ENCODE data around the gene PDK1.

Gene PDK1

GRCh38 chr2:172555522-172556283 lies at the start of gene PDK1:
TSS of gene PDK1 (plus strand) at chr2:172556090. CDS start at chr2:172556151, 61 bp downstream.
- H3K4me3 ChIP-seq (ENCODE audit: low read length), result peak within 1 kb of the TSS; percentile 93
- no peaks in the 10 kb centered on the region for H3K27me3 ChIP-seq (replicated peaks; ENCODE audit: control insufficient read depth, insufficient read depth, low read length)
- peak; percentile 98 for DNase-seq (ENCODE audit: low read depth)
- peaks cover 42% of the 10 kb centered on the region for H3K4me1 ChIP-seq (ENCODE audit: control insufficient read depth, insufficient read depth, low read length)
- peaks cover 4% of the 10 kb centered on the region for H3K36me3 ChIP-seq (ENCODE audit: control insufficient read depth, insufficient read depth, low read length, severe bottlenecking)
- no peaks in the 10 kb centered on the region for H3K9me3 ChIP-seq (ENCODE audit: control insufficient read depth, low read length)
- H3K9ac ChIP-seq (ENCODE audit: low read length), result peak within 1 kb of the TSS; percentile 91

- peaks cover 16% of the 10 kb centered on the region for H3K9me3 ChIP-seq (ENCODE audit: control insufficient read depth, low read length)
- no peak overlapping the region for H3K4me3 ChIP-seq (ENCODE audit: low read length)
- no peaks in the 10 kb centered on the region for H3K27me3 ChIP-seq (replicated peaks; ENCODE audit: control insufficient read depth, insufficient read depth, low read length)
- H3K4me1 ChIP-seq (ENCODE audit: control insufficient read depth, insufficient read depth, low read length), result no peaks in the 10 kb centered on the region
- DNase-seq (ENCODE audit: low read depth), result no peak
- H3K36me3 ChIP-seq (ENCODE audit: control insufficient read depth, insufficient read depth, low read length, severe bottlenecking), result peaks cover 8% of the 10 kb centered on the region
- H3K9ac ChIP-seq (ENCODE audit: low read length), result no peak overlapping the region
Measured at GRCh38 chr2:172507199-172507598, 48.7 kb upstream of the PDK1 start.

- no peak for DNase-seq (ENCODE audit: low read depth)
- H3K9me3 ChIP-seq (ENCODE audit: control insufficient read depth, low read length), result peaks cover 22% of the 10 kb centered on the region
- no peaks in the 10 kb centered on the region for H3K27me3 ChIP-seq (replicated peaks; ENCODE audit: control insufficient read depth, insufficient read depth, low read length)
- H3K36me3 ChIP-seq (ENCODE audit: control insufficient read depth, insufficient read depth, low read length, severe bottlenecking), result no peaks in the 10 kb centered on the region
- H3K4me3 ChIP-seq (ENCODE audit: low read length), result no peak overlapping the region
- H3K4me1 ChIP-seq (ENCODE audit: control insufficient read depth, insufficient read depth, low read length), result no peaks in the 10 kb centered on the region
- no peak overlapping the region for H3K9ac ChIP-seq (ENCODE audit: low read length)
Measured at GRCh38 chr2:172510088-172510487, 45.8 kb upstream of the PDK1 start.

GRCh38 chr2:172510548-172510947 lies 45.3 kb upstream of the PDK1 start:
- H3K4me1 ChIP-seq (ENCODE audit: control insufficient read depth, insufficient read depth, low read length), result no peaks in the 10 kb centered on the region
- H3K27me3 ChIP-seq (replicated peaks; ENCODE audit: control insufficient read depth, insufficient read depth, low read length), result no peaks in the 10 kb centered on the region
- no peak for DNase-seq (ENCODE audit: low read depth)
- H3K9me3 ChIP-seq (ENCODE audit: control insufficient read depth, low read length), result peaks cover 22% of the 10 kb centered on the region
- no peaks in the 10 kb centered on the region for H3K36me3 ChIP-seq (ENCODE audit: control insufficient read depth, insufficient read depth, low read length, severe bottlenecking)
- no peak overlapping the region for H3K4me3 ChIP-seq (ENCODE audit: low read length)
- no peak overlapping the region for H3K9ac ChIP-seq (ENCODE audit: low read length)

- Histone ChIP-seq H3K9me3 (ENCODE audit: control insufficient read depth, low read length) (peaks cover 22% of the 10 kb centered on the region), H3K36me3 (ENCODE audit: control insufficient read depth, insufficient read depth, low read length, severe bottlenecking) (no peaks in the 10 kb centered on the region), H3K9ac (ENCODE audit: low read length) (no peak overlapping the region), H3K4me1 (ENCODE audit: control insufficient read depth, insufficient read depth, low read length) (no peaks in the 10 kb centered on the region), H3K27me3 (replicated peaks; ENCODE audit: control insufficient read depth, insufficient read depth, low read length) (no peaks in the 10 kb centered on the region), H3K4me3 (ENCODE audit: low read length) (no peak overlapping the region)
- DNase-seq (ENCODE audit: low read depth), result no peak
Measured at GRCh38 chr2:172512810-172513523, 42.9 kb upstream of the PDK1 start.

- Histone ChIP-seq H3K36me3 (ENCODE audit: control insufficient read depth, insufficient read depth, low read length, severe bottlenecking) (no peaks in the 10 kb centered on the region), H3K27me3 (replicated peaks; ENCODE audit: control insufficient read depth, insufficient read depth, low read length) (no peaks in the 10 kb centered on the region), H3K9ac (ENCODE audit: low read length) (no peak overlapping the region), H3K4me1 (ENCODE audit: control insufficient read depth, insufficient read depth, low read length) (no peaks in the 10 kb centered on the region), H3K9me3 (ENCODE audit: control insufficient read depth, low read length) (peaks cover 22% of the 10 kb centered on the region), H3K4me3 (ENCODE audit: low read length) (no peak overlapping the region)
- no peak for DNase-seq (ENCODE audit: low read depth)
Measured at GRCh38 chr2:172513524-172513900, 42.4 kb upstream of the PDK1 start.

- Histone ChIP-seq H3K36me3 (ENCODE audit: control insufficient read depth, insufficient read depth, low read length, severe bottlenecking) (no peaks in the 10 kb centered on the region), H3K9me3 (ENCODE audit: control insufficient read depth, low read length) (peaks cover 22% of the 10 kb centered on the region), H3K4me3 (ENCODE audit: low read length) (no peak overlapping the region)
Measured at GRCh38 chr2:172513935-172514586, 41.8 kb upstream of the PDK1 start.

GRCh38 chr2:172516299-172516698 lies 39.6 kb upstream of the PDK1 start:
- H3K4me3 ChIP-seq (ENCODE audit: low read length), result no peak overlapping the region
- no peaks in the 10 kb centered on the region for H3K27me3 ChIP-seq (replicated peaks; ENCODE audit: control insufficient read depth, insufficient read depth, low read length)
- H3K9me3 ChIP-seq (ENCODE audit: control insufficient read depth, low read length), result peaks cover 15% of the 10 kb centered on the region
- DNase-seq (ENCODE audit: low read depth), result peak; percentile 63
- no peaks in the 10 kb centered on the region for H3K36me3 ChIP-seq (ENCODE audit: control insufficient read depth, insufficient read depth, low read length, severe bottlenecking)
- H3K9ac ChIP-seq (ENCODE audit: low read length), result no peak overlapping the region
- H3K4me1 ChIP-seq (ENCODE audit: control insufficient read depth, insufficient read depth, low read length), result no peaks in the 10 kb centered on the region

More at GRCh38 chr2:172513935-172514586, 41.8 kb upstream of the PDK1 start:
- DNase-seq (ENCODE audit: low read depth), result no peak
- no peaks in the 10 kb centered on the region for H3K27me3 ChIP-seq (replicated peaks; ENCODE audit: control insufficient read depth, insufficient read depth, low read length)
- no peaks in the 10 kb centered on the region for H3K4me1 ChIP-seq (ENCODE audit: control insufficient read depth, insufficient read depth, low read length)
- H3K9ac ChIP-seq (ENCODE audit: low read length), result no peak overlapping the region

- DNase-seq (ENCODE audit: low read depth), result no peak
- H3K4me1 ChIP-seq (ENCODE audit: control insufficient read depth, insufficient read depth, low read length), result no peaks in the 10 kb centered on the region
- H3K9ac ChIP-seq (ENCODE audit: low read length), result no peak overlapping the region
- no peaks in the 10 kb centered on the region for H3K9me3 ChIP-seq (ENCODE audit: control insufficient read depth, low read length)
- H3K4me3 ChIP-seq (ENCODE audit: low read length), result no peak overlapping the region
- H3K27me3 ChIP-seq (replicated peaks; ENCODE audit: control insufficient read depth, insufficient read depth, low read length), result no peaks in the 10 kb centered on the region
- no peaks in the 10 kb centered on the region for H3K36me3 ChIP-seq (ENCODE audit: control insufficient read depth, insufficient read depth, low read length, severe bottlenecking)
Measured at GRCh38 chr2:172518995-172519394, 36.9 kb upstream of the PDK1 start.

- H3K27me3 ChIP-seq (replicated peaks; ENCODE audit: control insufficient read depth, insufficient read depth, low read length), result no peaks in the 10 kb centered on the region
- DNase-seq (ENCODE audit: low read depth), result no peak
- H3K4me3 ChIP-seq (ENCODE audit: low read length), result no peak overlapping the region
- no peak overlapping the region for H3K9ac ChIP-seq (ENCODE audit: low read length)
- H3K4me1 ChIP-seq (ENCODE audit: control insufficient read depth, insufficient read depth, low read length), result no peaks in the 10 kb centered on the region
- no peaks in the 10 kb centered on the region for H3K36me3 ChIP-seq (ENCODE audit: control insufficient read depth, insufficient read depth, low read length, severe bottlenecking)
- peaks cover 12% of the 10 kb centered on the region for H3K9me3 ChIP-seq (ENCODE audit: control insufficient read depth, low read length)
Measured at GRCh38 chr2:172525601-172526000, 30.3 kb upstream of the PDK1 start.

GRCh38 chr2:172531309-172531708 lies 24.6 kb upstream of the PDK1 start:
- no peak for DNase-seq (ENCODE audit: low read depth)
- H3K9me3 ChIP-seq (ENCODE audit: control insufficient read depth, low read length), result peaks cover 10% of the 10 kb centered on the region
- H3K36me3 ChIP-seq (ENCODE audit: control insufficient read depth, insufficient read depth, low read length, severe bottlenecking), result no peaks in the 10 kb centered on the region
- H3K27me3 ChIP-seq (replicated peaks; ENCODE audit: control insufficient read depth, insufficient read depth, low read length), result no peaks in the 10 kb centered on the region
- no peak overlapping the region for H3K9ac ChIP-seq (ENCODE audit: low read length)
- H3K4me1 ChIP-seq (ENCODE audit: control insufficient read depth, insufficient read depth, low read length), result no peaks in the 10 kb centered on the region
- H3K4me3 ChIP-seq (ENCODE audit: low read length), result no peak overlapping the region

All from adipocyte (in vitro differentiated cells).